T-helper 22 cell (primary cell): ENCODE results near the gene KIF20B.
"Not testable (repeated sequence)": the region's sequence is repeated elsewhere in the genome, so short reads cannot be mapped to it uniquely, and the experiment has no call there.

Experiments
- DNase-seq: peaks from one replicate; pipeline ENCODE4 v3.0.0-alpha.2; 2020; ENCODE audit warnings: low read depth

The KIF20B gene

GRCh38 chr10:89785095-89785494, 83.7 kb downstream of the KIF20B start:
- no peak for DNase-seq

DNA sequence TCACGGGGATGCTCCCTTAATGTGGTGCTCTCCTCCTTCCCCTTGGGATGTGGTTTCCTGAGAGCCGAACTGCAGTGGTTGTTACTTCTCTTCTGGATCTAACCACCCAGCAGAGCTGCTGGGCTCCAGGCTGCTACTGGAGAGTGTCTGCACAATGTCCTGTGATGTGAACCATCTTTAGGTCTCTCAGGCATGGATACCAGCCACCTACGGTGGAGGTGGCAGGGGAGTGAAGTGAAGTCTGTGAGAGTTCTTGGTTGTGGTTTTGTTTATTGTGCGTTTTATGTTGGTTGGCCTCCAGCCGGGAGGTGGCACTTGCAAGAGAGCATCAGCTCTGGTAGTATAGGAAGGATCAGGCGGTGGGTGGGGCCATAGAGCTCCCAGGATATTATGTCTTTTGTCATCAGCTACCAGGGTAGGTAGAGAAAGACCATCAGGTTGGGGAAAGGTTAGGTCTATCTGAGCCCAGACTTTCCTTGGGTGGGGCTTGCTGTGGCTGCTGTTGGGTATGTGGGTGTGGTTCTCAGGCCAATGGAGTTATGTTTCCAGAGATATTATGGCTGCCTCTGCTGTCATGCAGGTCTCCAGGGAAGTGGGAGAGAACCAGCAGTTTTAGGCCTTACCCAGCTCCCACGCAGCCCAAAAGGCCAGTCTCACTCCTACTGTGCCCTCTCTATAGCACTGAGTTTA, 87.9 kb downstream of the KIF20B start:
- no peak for DNase-seq

- no peak for DNase-seq
Observed at GRCh38 chr10:89792187-89792586, 90.8 kb downstream of the KIF20B start.

DNA sequence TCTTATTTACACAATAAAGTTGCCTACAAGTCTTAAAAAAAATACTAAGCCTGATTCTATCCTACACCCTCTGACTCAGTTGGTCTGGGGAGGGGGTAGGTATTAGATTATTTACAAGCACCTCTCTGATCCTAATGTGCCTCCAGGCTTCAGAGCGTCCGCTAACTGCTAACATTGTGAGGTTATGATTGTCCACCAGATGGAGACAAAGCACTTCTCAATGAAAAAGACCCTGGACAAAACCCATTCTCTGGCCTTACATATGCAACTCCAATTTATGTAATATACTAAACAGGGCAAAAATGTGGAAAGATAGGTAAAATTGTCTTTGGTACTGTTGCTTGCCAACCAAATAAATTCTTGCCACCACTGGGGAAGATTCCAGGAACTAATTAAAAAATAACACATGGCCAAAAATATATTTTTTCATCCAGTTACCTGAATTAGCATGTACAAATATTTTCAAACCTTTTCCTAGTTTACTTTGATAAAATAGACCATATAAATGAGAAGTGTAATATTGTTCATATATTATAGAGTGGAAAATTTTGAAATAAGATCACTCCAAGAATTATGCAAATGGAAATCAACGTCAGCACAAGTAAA, 92.4 kb downstream of the KIF20B start:
- DNase-seq, result no peak

GRCh38 chr10:89795840-89796239, 94.5 kb downstream of the KIF20B start:
- DNase-seq, result no peak

DNA sequence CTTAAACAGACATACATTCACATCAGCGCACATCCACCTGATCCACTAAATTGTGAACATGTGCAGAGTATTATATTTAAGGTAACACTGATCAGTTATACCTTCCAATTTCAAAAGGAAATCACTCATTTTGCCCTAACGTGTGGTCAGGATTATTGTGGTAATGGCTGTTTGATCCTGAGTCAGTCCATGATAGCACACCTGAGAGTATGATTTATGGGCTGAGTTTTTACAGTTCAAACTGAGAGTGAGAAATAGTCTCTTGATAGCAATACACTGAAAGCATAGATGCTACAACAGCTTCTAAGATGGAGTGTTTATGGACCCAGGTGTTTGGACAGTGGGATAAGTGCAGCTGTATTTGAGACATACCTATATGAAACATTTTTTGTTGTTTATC, 96.7 kb downstream of the KIF20B start:
- DNase-seq, result no peak

DNA sequence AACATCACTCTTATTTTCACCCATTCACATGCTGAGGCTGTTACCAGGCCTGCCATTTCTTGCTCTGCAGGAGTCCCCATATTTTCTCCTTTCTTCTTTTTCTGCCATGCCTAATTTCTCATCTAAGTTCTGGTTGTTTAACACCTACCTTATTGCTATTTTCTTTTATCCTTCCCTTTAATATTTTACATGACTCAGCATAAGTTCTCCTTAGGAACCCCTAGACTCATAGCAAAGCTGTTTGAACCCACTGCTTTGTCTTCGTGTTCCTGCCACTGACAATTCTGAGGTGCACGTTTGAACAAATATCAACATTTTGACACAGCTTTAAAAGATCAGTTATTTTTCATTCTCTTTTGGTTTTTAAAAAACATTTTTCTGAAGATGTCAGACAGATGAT, 98.2 kb downstream of the KIF20B start:
- DNase-seq, result no peak

DNA sequence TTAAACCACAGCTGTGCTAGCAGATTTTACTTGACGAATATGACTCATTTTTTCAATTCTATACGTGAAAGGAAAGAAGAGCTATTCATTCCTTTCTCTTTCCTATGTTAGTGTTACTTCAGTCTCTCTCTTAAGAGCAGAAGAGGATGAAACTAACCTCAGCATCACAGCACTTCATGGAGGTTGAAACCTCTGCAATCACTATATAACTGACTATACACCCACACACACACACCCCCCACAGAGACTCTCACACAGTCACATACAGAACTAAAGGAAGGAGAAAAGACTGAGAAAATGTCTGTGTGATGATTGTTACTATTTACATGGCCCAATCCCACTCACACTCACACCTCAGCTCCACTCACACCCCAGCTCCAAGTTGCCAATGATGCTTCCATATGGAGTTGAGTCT, 104.2 kb downstream of the KIF20B start:
- DNase-seq, result no peak

DNA sequence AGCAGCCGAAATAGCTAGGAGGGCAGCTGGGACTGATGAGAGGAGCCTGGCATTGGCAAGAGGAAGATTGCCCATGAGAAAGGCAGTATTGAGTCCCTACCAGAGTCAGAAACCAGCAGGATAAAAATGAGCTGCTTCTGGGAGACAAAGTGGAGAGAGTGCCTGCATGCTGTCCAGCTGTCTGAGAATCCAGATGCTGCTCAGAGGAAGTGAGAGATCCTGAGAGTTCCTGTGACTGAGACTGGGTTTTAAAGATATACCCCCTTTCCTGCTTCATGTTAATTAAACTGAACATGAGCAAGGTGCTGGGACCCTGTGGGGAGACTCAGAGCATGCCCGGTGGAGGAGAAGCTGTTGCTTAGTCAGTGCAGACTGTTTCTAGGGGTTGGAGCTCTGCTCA, 107.5 kb downstream of the KIF20B start:
- no peak for DNase-seq

DNA sequence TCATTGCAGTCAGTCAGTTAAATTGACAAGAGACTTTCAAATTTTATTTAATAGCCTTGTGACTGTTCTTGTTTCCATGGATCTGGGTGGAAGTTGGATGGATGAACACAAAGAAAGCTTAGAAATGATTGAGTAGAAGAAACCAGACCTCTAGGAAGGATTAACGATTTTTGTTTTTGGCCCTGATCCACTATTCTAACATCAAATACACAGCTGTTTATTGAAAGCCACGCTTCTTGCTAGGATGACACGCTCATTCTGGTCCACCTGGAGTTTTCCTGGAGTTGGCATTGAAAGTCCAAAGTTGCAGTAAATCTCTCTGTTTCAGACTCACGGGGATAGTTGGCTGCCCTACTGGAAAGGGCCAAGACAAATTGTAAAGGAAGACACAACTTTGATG, 108.4 kb downstream of the KIF20B start:
- no peak for DNase-seq

- DNase-seq, result no peak
Observed at GRCh38 chr10:89810908-89811525, 109.6 kb downstream of the KIF20B start.

DNA sequence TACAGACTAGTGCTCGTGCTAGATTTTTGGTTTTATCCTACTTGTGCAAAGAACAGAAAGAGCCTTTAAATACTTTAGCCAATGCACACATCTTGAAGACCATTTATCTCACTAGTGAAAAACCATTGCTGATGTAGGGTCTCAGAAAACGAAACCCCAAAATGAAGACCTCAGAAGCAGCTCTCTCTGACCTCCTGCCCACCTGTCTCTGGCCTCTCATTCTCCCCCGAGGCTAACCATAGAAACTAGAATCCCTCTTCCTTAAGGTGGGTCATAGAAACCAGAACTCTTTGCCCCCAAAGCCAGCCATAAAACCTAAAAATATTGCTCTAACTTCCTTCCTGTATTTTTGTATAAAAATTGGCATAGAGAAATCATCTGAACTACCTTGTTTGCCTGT, 112.2 kb downstream of the KIF20B start:
- no peak for DNase-seq

- DNase-seq, result no peak
Observed at GRCh38 chr10:89814278-89814677, 112.9 kb downstream of the KIF20B start.

DNA sequence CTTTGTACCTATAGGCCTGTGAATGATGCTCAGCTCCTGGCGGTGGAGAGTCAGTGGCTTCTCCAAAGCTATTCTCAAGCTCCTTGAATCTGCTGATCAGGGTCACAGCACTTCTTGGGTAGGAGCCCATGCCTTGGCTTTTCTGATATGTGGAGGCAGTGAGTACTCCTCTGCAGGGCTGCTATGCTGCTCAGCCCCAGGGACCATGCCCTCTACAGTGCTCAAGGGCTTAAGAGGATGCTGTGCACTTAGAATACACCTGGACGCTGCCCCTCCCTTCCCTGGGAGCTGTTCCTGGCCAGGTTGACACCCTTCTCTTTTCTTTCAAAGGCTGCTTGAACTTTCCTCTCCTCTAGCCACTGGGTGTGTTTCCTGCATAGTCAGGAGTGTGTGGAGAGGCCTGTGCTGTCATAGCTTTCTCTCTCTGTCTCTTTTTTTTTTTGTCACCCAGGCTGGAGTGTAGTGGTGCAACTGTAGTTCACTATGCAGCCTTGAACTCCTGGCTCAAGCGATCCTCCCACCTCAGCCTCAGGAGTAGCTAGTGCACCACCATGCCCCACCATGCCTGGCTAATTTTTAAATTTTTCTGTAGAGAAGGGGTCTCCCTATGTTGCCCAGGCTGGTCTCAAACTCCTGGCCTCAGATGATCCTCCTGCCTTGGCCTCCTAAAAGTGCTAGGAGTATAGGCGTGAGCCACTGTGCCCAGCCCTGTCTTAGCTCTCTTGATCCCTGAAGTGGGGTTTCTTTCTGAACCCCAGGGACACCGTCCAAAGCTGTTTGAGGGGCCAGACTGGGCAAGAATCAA, 113.9 kb downstream of the KIF20B start:
- DNase-seq, result no peak

GRCh38 chr10:89819008-89819407, 117.6 kb downstream of the KIF20B start:
- not testable (repeated sequence) for DNase-seq
